Endodermal cell (in vitro differentiated cells): ENCODE results near the gene TNPO3. TPM values are rescaled to one million over a fixed set of nuclear protein-coding genes. Genes with fewer than 3 reads are reported as not detected.

Experiments used
- DNase-seq: peaks from one replicate; pipeline ENCODE4 v3.0.0-alpha.2; 2017
- H3K27ac ChIP-seq: 2 replicates; pipeline ENCODE4 v1.5.1; 2013; ENCODE audit warnings: mild to moderate bottlenecking, low read depth, low read length, moderate library complexity
- H3K27me3 ChIP-seq: 2 replicates; pipeline ENCODE4 v1.6.1; 2013; ENCODE audit warnings: mild to moderate bottlenecking, low read length, moderate library complexity; ENCODE audit not compliant: insufficient read depth, control insufficient read depth, poor library complexity, severe bottlenecking
- H3K36me3 ChIP-seq: 2 replicates; pipeline ENCODE4 v1.7.0; 2013; ENCODE audit warnings: mild to moderate bottlenecking, low read length, moderate library complexity; ENCODE audit not compliant: control insufficient read depth, insufficient read depth
- H3K4me1 ChIP-seq: one replicate; pipeline ENCODE4 v1.7.0; 2013; ENCODE audit warnings: low read length; ENCODE audit not compliant: control insufficient read depth, insufficient read depth
- H3K4me3 ChIP-seq: 2 replicates; pipeline ENCODE4 v1.5.1; 2013; ENCODE audit warnings: mild to moderate bottlenecking, low read length, moderate library complexity
- H3K9ac ChIP-seq: 2 replicates; pipeline ENCODE4 v1.6.1; 2013; ENCODE audit warnings: mild to moderate bottlenecking, low read length, moderate library complexity; ENCODE audit not compliant: poor library complexity, severe bottlenecking; ENCODE audit errors: extremely low read depth
- H3K9me3 ChIP-seq: 2 replicates; pipeline ENCODE4 v1.6.1; 2013; ENCODE audit warnings: mild to moderate bottlenecking, low read length, moderate library complexity; ENCODE audit not compliant: control insufficient read depth
- H3K27ac Mint-ChIP-seq: 2 replicates; pipeline ENCODE4 v1.8.0; 2020; ENCODE audit warnings: mixed read lengths
- H3K27me3 Mint-ChIP-seq: 2 replicates; pipeline ENCODE4 v1.8.0; 2021; ENCODE audit warnings: mild to moderate bottlenecking, mixed read lengths; ENCODE audit not compliant: insufficient read depth
- H3K36me3 Mint-ChIP-seq: 2 replicates; pipeline ENCODE4 v1.8.0; 2020; ENCODE audit warnings: low read depth, mixed read lengths
- H3K4me1 Mint-ChIP-seq: 2 replicates; pipeline ENCODE4 v1.8.0; 2020; ENCODE audit warnings: mixed read lengths
- H3K4me3 Mint-ChIP-seq: 2 replicates; pipeline ENCODE4 v1.8.0; 2020; ENCODE audit warnings: mild to moderate bottlenecking, moderate library complexity, mixed read lengths
- H3K9me3 Mint-ChIP-seq: 2 replicates; pipeline ENCODE4 v1.8.0; 2020; ENCODE audit warnings: mild to moderate bottlenecking, mixed read lengths
- WGBS, 2 experiments: methylation state at CpG; one replicate each; pipeline versions ENCODE4 v1.1.5 to v1.1.7; 2013; ENCODE audit warnings: missing lambda C conversion rate in 2 of 2, mixed read lengths in 1 of 2; ENCODE audit not compliant: insufficient coverage in 1 of 2, insufficient read length in 1 of 2; 5-methylcytosine and 5-hydroxymethylcytosine counted together
- total RNA-seq, 2 donors: library from RNA; stranded (reverse); fragmentation: NEBNext Ultra II Directional in 1 of 2; extraction: Animal tissue kit (Norgen Biotek cat#: 25700) in 1 of 2; gene quantifications; 2 replicates in 1 of 2; 3 replicates in 1 of 2; pipeline ENCODE4 v1.2.1, GENCODE V29; 2021
- TF ChIP-seq, protein P1 (sequence below): fragments of 200-600 bp; sonication (generic); conservative IDR thresholded peaks from 2 replicates; pipeline ENCODE4 v1.5.0; 2021; ENCODE audit warnings: antibody characterized with exemption, mild to moderate bottlenecking

The TNPO3 gene
- total RNA-seq, 2 donors from 2014 or later: 68.0 to 73.1 TPM

DNA sequence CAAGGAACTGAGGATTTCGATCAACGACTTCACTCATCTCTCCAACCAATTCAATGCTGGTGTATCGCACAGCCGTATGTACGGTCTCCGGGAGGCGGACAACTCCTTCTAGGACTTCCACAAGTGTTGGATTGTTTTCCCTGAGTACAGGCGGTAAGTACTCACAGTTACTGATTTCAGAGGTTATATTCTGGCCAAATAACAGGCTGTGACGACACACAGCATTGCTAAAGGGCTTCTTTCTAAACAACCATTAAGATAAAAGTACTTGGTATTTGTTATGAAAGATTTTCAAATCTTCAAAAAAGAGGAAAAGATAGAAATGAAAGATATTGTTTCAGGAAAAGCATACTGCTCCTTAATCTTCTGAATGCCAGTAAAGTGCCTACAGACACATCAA is 65.0 kb downstream of the TNPO3 start:
- TF ChIP-seq, protein P1, sequence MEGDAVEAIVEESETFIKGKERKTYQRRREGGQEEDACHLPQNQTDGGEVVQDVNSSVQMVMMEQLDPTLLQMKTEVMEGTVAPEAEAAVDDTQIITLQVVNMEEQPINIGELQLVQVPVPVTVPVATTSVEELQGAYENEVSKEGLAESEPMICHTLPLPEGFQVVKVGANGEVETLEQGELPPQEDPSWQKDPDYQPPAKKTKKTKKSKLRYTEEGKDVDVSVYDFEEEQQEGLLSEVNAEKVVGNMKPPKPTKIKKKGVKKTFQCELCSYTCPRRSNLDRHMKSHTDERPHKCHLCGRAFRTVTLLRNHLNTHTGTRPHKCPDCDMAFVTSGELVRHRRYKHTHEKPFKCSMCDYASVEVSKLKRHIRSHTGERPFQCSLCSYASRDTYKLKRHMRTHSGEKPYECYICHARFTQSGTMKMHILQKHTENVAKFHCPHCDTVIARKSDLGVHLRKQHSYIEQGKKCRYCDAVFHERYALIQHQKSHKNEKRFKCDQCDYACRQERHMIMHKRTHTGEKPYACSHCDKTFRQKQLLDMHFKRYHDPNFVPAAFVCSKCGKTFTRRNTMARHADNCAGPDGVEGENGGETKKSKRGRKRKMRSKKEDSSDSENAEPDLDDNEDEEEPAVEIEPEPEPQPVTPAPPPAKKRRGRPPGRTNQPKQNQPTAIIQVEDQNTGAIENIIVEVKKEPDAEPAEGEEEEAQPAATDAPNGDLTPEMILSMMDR: no peak
- Mint-ChIP-seq H3K27ac (no peak overlapping the region), H3K9me3 (no peaks in the 10 kb centered on the region), H3K4me1 (peaks cover 3% of the 10 kb centered on the region), H3K4me3 (no peak overlapping the region), H3K27me3 (no peaks in the 10 kb centered on the region), H3K36me3 (peaks cover 55% of the 10 kb centered on the region)
- no peak overlapping the region for H3K27ac ChIP-seq
- DNase-seq: no peak
- no peaks in the 10 kb centered on the region for H3K27me3 ChIP-seq
- H3K36me3 ChIP-seq: peaks cover 92% of the 10 kb centered on the region
- H3K9ac ChIP-seq: no peak overlapping the region
- H3K4me3 ChIP-seq: no peak overlapping the region
- H3K4me1 ChIP-seq: no peaks in the 10 kb centered on the region
- H3K9me3 ChIP-seq: no peaks in the 10 kb centered on the region
- WGBS, 2 experiments: 98 to 100% methylated on average over 7 to 9 of the region's 9 CpGs

DNA sequence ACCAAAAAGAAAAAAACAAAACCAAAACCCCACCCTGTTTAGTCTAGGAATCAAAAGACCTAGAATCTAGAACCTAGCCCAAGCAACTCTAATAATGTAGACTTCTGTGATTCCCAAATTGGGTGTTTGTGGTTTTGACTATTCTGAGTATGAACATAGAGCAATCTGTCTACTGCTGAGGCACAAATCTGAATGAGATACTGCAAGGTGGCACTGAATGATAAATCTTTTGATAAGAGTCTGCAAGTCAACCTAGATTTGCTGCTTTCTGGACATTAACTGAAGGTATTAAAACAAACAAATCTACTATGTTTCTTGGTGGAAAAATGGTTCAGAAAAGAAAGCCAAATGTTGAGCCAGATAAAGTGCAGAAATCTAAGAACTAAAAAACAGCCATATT is 66.5 kb downstream of the TNPO3 start:
- DNase-seq: no peak
- no peaks in the 10 kb centered on the region for H3K27me3 ChIP-seq
- no peak overlapping the region for H3K4me3 Mint-ChIP-seq
- H3K36me3 Mint-ChIP-seq: peaks cover 61% of the 10 kb centered on the region
- H3K36me3 ChIP-seq: peaks cover 96% of the 10 kb centered on the region
- peaks cover 11% of the 10 kb centered on the region for H3K4me1 Mint-ChIP-seq
- no peak overlapping the region for H3K9ac ChIP-seq
- H3K4me3 ChIP-seq: no peak overlapping the region
- no peaks in the 10 kb centered on the region for H3K9me3 Mint-ChIP-seq
- H3K9me3 ChIP-seq: peaks cover 4% of the 10 kb centered on the region
- H3K4me1 ChIP-seq: no peaks in the 10 kb centered on the region
- TF ChIP-seq, protein P1: no peak
- H3K27ac ChIP-seq: no peak overlapping the region
- no peak overlapping the region for H3K27ac Mint-ChIP-seq
- H3K27me3 Mint-ChIP-seq: no peaks in the 10 kb centered on the region

DNA sequence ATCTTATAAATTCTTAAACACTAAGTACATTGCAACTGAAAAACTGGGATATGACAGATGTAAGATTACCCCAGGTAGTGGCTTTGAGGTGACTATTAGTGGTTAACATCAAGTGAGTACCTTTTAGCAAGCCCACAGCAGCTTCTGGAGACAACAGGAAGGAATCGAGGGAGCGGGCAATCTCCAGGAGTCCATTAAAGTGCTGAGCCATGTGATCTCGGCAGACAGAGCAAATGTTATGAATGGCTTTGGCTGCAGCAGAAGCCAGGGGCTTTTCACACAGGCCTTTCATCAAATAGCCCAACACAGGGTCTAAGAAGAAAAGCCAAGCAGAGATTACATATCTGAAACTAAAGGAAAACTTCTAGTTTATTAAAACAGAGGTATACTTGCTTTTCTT is 68.3 kb downstream of the TNPO3 start:
- H3K27ac ChIP-seq: no peak overlapping the region
- H3K4me3 ChIP-seq: no peak overlapping the region
- Mint-ChIP-seq H3K27ac (no peak overlapping the region), H3K4me3 (no peak overlapping the region), H3K36me3 (peaks cover 65% of the 10 kb centered on the region), H3K27me3 (no peaks in the 10 kb centered on the region), H3K9me3 (no peaks in the 10 kb centered on the region), H3K4me1 (peaks cover 21% of the 10 kb centered on the region)
- no peak for DNase-seq
- H3K9ac ChIP-seq: no peak overlapping the region
- TF ChIP-seq, protein P1: no peak
- H3K27me3 ChIP-seq: no peaks in the 10 kb centered on the region
- H3K36me3 ChIP-seq: peaks cover 90% of the 10 kb centered on the region
- WGBS, 2 experiments: 80 to 97% methylated on average over 3 of the region's 3 CpGs
- H3K4me1 ChIP-seq: no peaks in the 10 kb centered on the region
- peaks cover 4% of the 10 kb centered on the region for H3K9me3 ChIP-seq
